ENCODE results near the gene TENM4.

DNA sequence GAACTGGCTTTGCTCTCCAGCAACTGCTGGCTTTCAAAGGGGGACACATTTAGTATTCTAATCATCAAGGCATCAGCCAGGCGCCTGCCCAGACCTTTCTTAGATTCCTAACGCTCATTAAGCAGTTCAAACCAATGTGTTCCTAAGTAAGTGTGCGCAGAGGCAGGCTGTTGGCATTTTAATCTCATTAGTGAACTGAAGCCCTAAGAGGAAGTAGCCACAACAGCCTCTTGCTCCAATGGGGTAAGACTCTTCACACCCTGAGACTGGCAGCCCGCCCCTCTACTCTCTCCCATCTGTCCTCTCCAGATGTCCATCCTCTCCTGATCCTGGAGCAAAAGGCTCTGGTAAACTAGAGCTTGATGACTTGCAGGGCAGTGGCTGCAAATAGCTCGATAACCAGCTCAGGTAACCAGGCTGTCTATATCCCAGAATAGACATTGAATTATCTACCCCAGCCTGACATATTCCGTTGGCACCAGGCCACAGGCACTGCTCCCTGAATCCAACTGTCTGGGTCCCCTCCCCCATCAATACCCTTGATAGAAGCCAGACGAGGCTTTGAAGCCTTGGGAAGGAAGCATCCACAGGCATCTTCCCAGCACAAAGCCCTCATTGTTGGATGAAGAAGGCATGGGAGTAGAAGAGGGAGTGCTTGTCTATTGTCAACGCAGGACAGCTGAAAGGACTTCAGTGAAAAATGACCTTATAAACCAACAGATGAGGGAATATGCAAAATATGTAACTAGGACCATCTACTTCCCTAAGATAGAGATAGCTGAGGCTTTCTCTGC, 321.1 kb downstream of the TENM4 start:
- TF ChIP-seq, protein P1, sequence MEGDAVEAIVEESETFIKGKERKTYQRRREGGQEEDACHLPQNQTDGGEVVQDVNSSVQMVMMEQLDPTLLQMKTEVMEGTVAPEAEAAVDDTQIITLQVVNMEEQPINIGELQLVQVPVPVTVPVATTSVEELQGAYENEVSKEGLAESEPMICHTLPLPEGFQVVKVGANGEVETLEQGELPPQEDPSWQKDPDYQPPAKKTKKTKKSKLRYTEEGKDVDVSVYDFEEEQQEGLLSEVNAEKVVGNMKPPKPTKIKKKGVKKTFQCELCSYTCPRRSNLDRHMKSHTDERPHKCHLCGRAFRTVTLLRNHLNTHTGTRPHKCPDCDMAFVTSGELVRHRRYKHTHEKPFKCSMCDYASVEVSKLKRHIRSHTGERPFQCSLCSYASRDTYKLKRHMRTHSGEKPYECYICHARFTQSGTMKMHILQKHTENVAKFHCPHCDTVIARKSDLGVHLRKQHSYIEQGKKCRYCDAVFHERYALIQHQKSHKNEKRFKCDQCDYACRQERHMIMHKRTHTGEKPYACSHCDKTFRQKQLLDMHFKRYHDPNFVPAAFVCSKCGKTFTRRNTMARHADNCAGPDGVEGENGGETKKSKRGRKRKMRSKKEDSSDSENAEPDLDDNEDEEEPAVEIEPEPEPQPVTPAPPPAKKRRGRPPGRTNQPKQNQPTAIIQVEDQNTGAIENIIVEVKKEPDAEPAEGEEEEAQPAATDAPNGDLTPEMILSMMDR (IDR thresholded peaks at IDR 0.05): no peak
- no peak for TF ChIP-seq POLR2A (IDR thresholded peaks at IDR 0.05)
